ELF-1 (cell line): ENCODE data around the gene COL8A2.

Source experiments
- DNase-seq: peaks from one replicate; pipeline ENCODE4 v3.0.0-alpha.2; 2016; ENCODE audit warnings: low read depth, low spot score

Gene COL8A2

DNA sequence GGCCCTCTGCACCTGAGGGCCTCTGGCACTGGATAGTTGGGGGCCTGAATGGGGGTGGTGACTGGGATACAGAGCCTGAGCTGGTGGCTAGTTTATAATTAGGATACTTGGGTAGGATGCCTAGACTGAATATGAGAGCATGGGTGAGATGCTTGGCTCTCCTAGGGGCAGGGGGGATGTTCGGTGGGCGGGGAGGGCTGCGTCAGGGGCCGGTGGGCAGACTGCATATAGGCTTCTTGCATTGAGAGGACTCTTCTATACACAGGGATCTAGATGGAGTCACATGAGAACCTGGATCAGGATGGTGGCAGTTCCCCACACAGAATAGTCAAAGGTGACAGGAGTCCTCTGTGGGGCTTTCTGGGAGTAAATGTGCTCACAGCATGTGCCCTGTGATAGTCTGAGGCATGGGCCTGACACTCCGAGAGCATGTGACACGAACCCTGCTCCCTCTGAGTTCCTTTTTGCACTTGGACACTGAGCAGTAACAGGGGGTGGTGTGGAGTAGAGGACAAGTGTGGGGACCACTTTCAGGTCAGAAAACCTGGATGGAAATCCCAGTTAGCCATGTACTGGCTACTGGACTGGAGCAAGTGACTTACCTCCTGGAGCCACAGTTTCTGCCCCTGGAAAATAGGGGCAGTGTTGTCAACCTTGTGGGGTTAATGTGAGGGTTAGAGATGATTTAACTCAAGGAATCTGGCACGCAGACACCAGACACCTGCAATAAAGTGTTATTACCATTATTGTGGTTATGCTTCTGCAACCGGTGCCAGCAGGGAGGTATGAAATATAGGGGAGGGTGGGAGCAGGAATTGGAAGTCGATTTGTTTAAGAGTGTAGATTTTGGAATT is 33.2 kb upstream of the COL8A2 start:
- no peak for DNase-seq

GRCh38 chr1:36157115-36157903 is 32.3 kb upstream of the COL8A2 start:
- DNase-seq: peak; percentile 67

GRCh38 chr1:36156329-36157114 is 31.5 kb upstream of the COL8A2 start:
- DNase-seq: peak; percentile 81

DNA sequence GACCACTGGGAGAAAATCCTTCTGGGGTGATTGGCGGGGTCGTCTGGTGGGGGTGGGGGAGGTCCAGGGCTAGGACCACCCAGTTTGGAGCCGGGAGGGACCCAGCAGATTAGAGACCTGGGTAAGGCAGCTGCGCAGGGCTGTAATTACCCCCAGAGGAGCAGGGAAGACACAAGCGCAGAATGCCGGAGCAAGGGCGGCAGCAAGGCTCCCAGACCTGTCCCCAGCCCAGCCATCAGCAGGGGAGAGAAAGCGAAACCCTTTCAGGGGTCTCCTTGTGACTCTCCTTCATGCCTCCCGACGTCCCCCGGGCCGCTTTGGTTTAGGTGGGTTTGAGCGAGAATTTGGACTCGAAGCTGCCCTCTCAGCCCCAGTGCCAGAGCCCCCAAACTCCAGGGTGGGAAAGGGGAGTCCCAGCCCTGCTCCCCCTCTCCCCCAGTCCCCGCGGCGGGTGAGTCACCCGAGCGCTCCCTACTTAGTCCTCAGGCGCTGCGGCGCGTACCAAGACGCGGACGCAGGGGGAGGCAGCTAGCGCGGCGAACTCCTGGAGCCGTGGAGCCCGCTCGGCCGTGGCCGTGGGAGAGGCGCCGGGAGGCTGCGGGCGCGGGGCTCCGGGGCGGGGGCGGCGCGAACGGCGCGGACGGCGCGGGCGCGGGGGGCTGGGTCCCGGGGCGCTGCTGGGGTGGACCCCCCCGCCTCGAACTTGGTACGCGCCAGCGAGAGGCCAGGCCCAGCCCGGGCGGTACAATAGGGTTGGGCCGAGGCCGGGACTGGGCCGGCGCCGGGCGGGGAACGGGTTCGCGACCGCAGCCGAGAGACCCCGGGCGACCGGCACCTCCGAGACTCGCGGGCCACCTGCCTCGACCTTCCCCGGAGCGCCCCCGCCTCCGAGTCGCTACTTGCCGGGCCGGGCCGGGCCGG is 30.6 kb upstream of the COL8A2 start, which contains the start of gene MAP7D1:
TSS of gene MAP7D1 (plus strand) at position 753 of the 921 bp plus-strand sequence. CDS start 258 bp downstream, outside the sequence.
- peak; percentile 81 for DNase-seq

- peak; percentile 43 for DNase-seq
Measured at GRCh38 chr1:36154765-36155407, 29.9 kb upstream of the COL8A2 start.

- no peak for DNase-seq
Measured at GRCh38 chr1:36154335-36154734, 29.3 kb upstream of the COL8A2 start.

- no peak for DNase-seq
Measured at GRCh38 chr1:36153476-36153875, 28.5 kb upstream of the COL8A2 start.

GRCh38 chr1:36151845-36152203 is 26.8 kb upstream of the COL8A2 start:
- DNase-seq: no peak

- no peak for DNase-seq
Measured at GRCh38 chr1:36151134-36151844, 26.3 kb upstream of the COL8A2 start.

DNA sequence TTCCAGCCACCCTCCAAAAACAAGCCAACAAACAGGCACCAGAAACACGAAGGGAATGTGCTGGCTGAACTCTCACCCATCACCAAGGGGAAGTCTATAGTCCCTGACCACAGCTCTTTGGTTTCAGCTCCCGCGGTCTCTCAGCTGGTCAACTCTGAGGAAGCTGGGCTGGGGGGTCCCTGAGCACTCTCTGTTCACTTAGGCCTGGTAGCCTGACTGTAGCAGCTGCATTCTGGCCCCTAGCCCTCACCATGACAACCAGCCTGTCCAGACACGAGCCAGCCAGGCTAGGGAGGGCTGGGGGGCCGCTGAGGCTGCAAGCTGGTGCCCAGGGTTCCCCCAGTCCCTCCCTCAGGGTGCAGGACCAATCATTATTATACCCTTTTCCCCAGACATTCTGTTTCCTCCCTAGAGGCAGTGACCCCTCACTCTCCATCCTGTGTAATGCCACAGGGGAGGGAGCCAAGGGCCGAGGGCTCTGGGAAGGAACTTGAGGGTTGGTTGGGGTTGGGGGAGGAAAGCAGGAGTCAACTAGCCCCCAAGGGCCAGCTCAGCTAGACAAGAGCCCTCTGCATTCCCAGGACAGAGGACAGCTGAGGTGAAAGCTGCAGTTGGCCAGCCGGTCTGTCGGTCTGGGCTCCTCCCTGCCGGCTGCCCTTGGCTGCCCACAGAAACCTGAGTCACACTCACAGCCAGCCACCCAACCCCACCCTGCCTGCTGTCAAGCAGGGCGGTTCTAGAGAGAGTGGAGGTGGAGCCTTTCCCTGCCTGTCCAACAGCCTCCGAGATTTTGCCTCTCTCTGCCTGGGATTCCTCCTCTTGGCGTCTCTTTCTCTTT is 25.5 kb upstream of the COL8A2 start:
- DNase-seq: peak; percentile 97

DNA sequence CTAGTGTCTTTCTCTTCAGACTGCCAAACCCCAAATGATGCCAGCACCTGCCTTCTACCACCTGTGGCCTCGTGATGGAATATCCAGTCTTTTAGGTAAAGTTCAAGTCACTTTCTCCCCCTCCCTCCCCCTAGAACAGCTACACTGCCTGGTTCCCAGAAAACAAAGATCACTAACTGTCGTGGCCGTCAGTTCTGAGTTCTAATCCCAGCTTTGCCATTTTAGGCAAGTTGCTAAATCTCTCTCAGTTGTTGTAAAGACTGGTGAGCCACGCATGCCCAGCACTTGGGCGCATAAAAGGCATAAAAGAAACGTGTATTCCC is 24.9 kb upstream of the COL8A2 start:
- DNase-seq: no peak

DNA sequence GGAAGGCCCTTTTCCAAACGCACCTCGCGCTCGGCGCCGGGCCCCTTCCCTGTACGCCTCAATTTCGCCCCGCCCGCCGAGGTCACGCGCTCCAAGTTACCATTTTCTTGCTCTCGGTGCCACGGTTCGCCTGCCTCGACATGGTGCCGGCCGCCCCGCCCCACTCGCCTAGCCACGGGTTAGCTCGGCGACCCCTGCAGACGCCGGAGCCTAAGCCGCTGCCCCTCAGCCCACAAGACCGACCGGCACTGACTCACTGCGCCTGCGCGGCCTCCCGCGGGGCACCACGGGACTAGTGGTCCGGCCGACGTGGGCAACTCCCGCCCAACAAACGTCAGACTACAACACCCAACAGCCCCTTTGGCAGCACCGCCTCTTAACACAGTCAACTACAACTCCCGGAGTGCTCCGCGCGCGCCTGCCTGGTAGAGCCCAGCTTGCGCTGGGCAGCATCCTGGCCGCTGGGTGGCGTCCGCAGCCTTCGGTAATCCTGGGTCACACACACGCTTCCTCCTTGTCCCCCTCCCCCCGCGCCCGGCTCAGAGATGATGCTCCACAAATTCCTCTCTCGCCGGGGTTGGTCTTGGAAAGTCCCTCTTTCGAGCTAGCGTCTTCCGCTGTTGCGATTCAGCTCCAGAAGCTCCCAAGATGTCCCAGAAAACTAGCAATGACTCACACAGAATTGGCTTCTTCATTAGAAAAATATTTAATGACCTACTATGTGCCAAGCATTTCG is 24.4 kb upstream of the COL8A2 start, which contains the start of gene TRAPPC3:
TSS of gene TRAPPC3 (minus strand) at position 250 of the 736 bp plus-strand sequence. CDS start at position 142, 108 bp downstream.
- DNase-seq: peak; percentile 100

DNA sequence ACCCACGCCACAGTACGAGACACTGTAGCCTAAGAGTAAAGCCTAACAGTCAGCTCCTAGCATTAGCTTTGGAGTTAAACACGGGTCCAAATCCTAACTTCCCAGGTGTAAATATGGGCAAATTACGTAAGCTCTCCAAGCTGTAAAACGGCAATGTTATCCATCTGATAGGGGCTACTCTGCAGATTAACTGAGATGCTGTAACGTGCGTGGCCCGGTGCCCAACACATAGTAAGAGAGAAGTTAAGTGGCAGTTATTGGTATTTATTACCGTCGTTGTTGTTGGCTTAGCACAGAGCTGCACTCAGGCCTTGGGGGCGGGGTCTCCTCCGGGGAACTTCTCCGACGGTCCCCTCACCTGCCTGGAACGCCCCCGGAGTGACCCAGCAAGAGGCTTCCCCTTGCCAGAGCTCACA is 23.8 kb upstream of the COL8A2 start:
- no peak for DNase-seq

DNA sequence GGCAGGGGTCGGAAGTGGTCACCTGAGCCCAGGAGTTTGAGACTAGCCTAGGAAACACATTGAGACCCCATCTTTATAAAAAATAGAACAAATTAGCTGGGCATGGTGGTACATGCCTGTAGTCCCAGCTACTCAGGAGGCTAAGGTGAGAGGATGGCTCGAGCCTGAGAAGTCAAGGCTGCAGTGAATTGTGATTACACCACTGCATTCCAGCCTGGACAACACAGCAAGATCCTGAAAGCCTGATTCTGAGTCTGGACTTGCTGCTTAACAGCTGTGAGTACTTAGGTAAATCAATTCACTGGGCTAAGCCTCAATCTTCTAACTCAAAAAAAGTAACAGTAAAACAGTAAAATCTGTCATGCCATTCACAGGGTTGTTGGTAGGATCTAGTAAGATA is 19.4 kb upstream of the COL8A2 start:
- DNase-seq: no peak

DNA sequence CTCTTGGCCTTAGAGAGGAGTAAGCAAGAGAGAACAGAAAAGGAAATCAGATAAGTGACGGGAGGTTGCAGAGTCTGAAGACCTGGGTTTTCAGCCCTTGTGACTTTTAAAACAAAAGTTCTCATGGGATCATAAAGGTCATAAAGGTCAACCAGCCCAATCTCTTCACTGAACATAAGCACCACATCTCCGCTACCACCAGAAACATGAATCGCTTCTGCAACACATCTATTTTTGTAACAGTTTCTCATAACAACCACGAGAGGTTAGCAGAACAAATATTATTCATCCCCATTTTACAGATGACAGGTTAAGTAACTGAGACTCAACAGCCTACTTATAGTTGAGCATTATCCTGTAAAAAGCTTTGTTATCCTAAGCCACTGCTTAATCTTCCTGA is 18.4 kb upstream of the COL8A2 start:
- no peak for DNase-seq

DNA sequence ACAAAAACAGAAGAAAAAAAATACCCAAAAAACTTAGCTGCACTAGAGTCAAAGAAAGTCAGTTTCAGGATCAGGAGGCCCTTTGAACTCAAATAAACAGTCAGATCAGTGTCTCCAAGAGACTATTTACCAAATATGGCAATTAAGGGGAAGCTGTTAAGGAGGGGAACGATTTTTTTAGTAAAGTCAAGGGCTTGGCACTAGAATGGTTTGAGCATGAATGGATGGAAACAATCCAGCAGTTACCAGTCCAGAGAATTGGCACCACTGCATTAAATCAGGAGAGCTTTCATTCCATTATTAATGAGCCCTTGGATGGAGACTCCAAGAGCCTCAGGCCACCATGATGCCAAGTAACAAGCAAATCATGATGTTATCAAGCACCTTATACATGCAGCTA is 17.1 kb upstream of the COL8A2 start:
- no peak for DNase-seq

GRCh38 chr1:36139521-36139920 is 14.5 kb upstream of the COL8A2 start:
- DNase-seq: no peak

GRCh38 chr1:36137776-36138175 is 12.8 kb upstream of the COL8A2 start:
- no peak for DNase-seq
